Heart left ventricle (tissue), 16 donors: ENCODE results near the gene DENND6B. TPM values are rescaled to one million over a fixed set of nuclear protein-coding genes. Genes with fewer than 3 reads are reported as not detected.

Source experiments
- ATAC-seq, 4 donors: fragments of 200-7000 bp; cut with Tn5 transposase; one replicate each; pipeline ENCODE4 v1.9.1; 2020 to 2022; ENCODE audit warnings: moderate library complexity in 4 of 4, mild to moderate bottlenecking in 3 of 4, moderate number of reproducible peaks in 1 of 4
- DNase-seq, 5 donors: peaks; one replicate each; pipeline ENCODE4 v3.0.0-alpha.2; 2020
- H3K27ac ChIP-seq, 12 donors: fragments of 200-600 bp; sonication (generic) in 4 of 12; one replicate each; pipeline versions ENCODE4 v1.5.0 to v1.8.0; 2016 to 2022; ENCODE audit warnings: mild to moderate bottlenecking in 2 of 12
- H3K27me3 ChIP-seq, 9 donors: fragments of 200-600 bp; sonication (generic) in 2 of 9; one replicate each; pipeline versions ENCODE4 v1.5.1 to v1.8.0; 2016 to 2022; ENCODE audit warnings: mild to moderate bottlenecking in 3 of 9
- H3K36me3 ChIP-seq, 9 donors: fragments of 200-600 bp; sonication (generic) in 2 of 9; one replicate each; pipeline versions ENCODE4 v1.5.0 to v1.8.0; 2018 to 2022; ENCODE audit warnings: mild to moderate bottlenecking in 2 of 9
- H3K4me1 ChIP-seq, 12 donors: fragments of 200-600 bp; sonication (generic) in 4 of 12; one replicate each; pipeline versions ENCODE4 v1.5.0 to v1.8.0; 2016 to 2022; ENCODE audit warnings: mild to moderate bottlenecking in 3 of 12
- H3K4me3 ChIP-seq, 12 donors: fragments of 200-600 bp; sonication (generic) in 4 of 12; one replicate each; pipeline versions ENCODE4 v1.5.0 to v1.8.0; 2017 to 2022; ENCODE audit warnings: mild to moderate bottlenecking in 9 of 12, moderate library complexity in 4 of 12
- H3K9me3 ChIP-seq, 12 donors: fragments of 200-600 bp; sonication (generic) in 4 of 12; one replicate each; pipeline versions ENCODE4 v1.5.0 to v1.8.0; 2016 to 2022; ENCODE audit warnings: mild to moderate bottlenecking in 1 of 12
- POLR2A ChIP-seq, 2 donors: fragments of 450-650 bp; IDR thresholded peaks; one replicate each; pipeline ENCODE4 v1.6.1; 2017; ENCODE audit warnings: antibody characterized with exemption in 2 of 2, mild to moderate bottlenecking in 2 of 2, moderate library complexity in 2 of 2
- WGBS, 4 donors: extraction: QIAGEN DNeasy Blood & Tissue Kit in 2 of 4; methylation state at CpG; one replicate each; pipeline versions ENCODE4 v1.1.5 to v1.1.7; 2013 to 2018; 5-methylcytosine and 5-hydroxymethylcytosine counted together
- intact Hi-C, 10 donors: fragments of 100-400 bp; cut with DNase I; formaldehyde crosslinking; loops; one replicate each; pipeline versions ENCODE4 v1.11.1 to v1.14.2; 2022
- polyA plus RNA-seq, 2 donors: library from polyadenylated mRNA; stranded (reverse); fragments of 200-250 nt; gene quantifications; one replicate each; pipeline ENCODE4 v1.2.3, GENCODE V29; 2013
- total RNA-seq, 9 donors: library from RNA; depleted of rRNA in 2 of 9; stranded (reverse); fragments of >200 nt in 2 of 9; fragmentation: NEBNext Ultra II Directional in 3 of 9; extraction: Animal tissue kit (Norgen Biotek cat#: 25700) in 3 of 9; gene quantifications; one replicate each; pipeline versions ENCODE4 v1.1.0 to v1.2.4, GENCODE V29; 2016 to 2023
- TF ChIP-seq, protein P1 (sequence below), 12 donors: fragments of 200-600 bp; sonication (generic) in 4 of 12; IDR thresholded peaks; one replicate each; pipeline versions ENCODE4 v1.5.0 to v1.8.0; 2018 to 2022; ENCODE audit warnings: antibody characterized with exemption in 12 of 12, mild to moderate bottlenecking in 5 of 12
- donor health status: ischemic (EF 13 %, LVEDD 7.1; RV severe dilation, severe dysfunction).
- donor health status: healthy with polysubstance abuse.
- donor health status: DM: no; HTN: yes; CAD: no.
- donor health status: DM: no; HTN: no; CAD: no.
- donor health status: ischemic (EF 25% LVEDD 6.9; RV normal size, moderate dysfunction).
- donor health status: ischemic (EF 25% LVEDD 5.7; RV mildly dilated, moderate dysfunction).
- donor health status: healthy.
- donor health status: DM: yes; HTN: yes; CAD: no.
- donor health status: ischemic (EF 35%, LVEDD 5.7; RV mildly dilated, moderate dysfunction).
- donor health status: nonischemic (EF 11% LVEDD 7.7; RV severe dilation, severe dysfunction).
- donor health status: DM: yes; HTN: yes; CAD: no.
- donor health status: PGD.
- donor health status: ischemic (EF 29% LVEDD 5.4; RV normal size, mild dysfunction).
- donor health status: nonischemic (EF 23%, LVEDD 6.1; RV moderate dilation, normal function).

DENND6B gene
- total and polyA plus RNA-seq, 11 donors = 1.0 to 3.2 (median 1.5) TPM

DNA sequence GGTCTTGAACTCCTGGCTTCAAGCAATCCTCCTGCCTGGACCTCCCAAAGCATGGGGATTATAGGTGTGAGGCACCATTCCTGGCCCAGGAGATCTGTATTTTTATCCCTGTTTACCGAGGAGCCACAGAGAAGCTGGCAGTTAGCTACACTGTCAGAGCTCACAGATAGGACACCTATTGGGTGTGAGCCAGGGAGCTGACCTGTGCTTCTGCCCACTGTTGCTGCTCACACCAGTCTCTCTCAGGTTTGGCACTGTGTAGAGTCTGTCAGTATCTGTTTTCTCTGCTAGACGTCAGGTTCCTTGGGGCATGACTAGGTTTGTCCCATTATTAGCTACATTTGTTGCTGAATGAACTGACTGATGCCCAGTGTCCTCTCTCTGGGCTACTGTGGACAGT, 33.8 kb upstream of the DENND6B start:
- whole genome bisulfite sequencing, 4 donors = 52 to 65% (median 57%) methylated on average over 2 of the region's 2 CpGs
- DNase-seq (peak in 1 of 5 donors; percentile 45), ATAC-seq (peak; percentile 38 to 85 (median 80))
- Histone ChIP-seq H3K27me3 (no peaks in the 10 kb centered on the region), H3K4me1 (peaks cover 0 to 20% (median 4%) of the 10 kb centered on the region in 12 donors), H3K9me3 (peaks cover 0 to 10% (median 0%) of the 10 kb centered on the region in 12 donors), H3K36me3 (peaks cover 0 to 24% (median 6%) of the 10 kb centered on the region in 9 donors), H3K27ac (no peak overlapping the region), H3K4me3 (no peak overlapping the region)
- TF ChIP-seq, protein P1, sequence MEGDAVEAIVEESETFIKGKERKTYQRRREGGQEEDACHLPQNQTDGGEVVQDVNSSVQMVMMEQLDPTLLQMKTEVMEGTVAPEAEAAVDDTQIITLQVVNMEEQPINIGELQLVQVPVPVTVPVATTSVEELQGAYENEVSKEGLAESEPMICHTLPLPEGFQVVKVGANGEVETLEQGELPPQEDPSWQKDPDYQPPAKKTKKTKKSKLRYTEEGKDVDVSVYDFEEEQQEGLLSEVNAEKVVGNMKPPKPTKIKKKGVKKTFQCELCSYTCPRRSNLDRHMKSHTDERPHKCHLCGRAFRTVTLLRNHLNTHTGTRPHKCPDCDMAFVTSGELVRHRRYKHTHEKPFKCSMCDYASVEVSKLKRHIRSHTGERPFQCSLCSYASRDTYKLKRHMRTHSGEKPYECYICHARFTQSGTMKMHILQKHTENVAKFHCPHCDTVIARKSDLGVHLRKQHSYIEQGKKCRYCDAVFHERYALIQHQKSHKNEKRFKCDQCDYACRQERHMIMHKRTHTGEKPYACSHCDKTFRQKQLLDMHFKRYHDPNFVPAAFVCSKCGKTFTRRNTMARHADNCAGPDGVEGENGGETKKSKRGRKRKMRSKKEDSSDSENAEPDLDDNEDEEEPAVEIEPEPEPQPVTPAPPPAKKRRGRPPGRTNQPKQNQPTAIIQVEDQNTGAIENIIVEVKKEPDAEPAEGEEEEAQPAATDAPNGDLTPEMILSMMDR (IDR thresholded peaks at IDR 0.05) = no peak
- no peak for TF ChIP-seq POLR2A (IDR thresholded peaks at IDR 0.05)
- intact Hi-C loops = loop anchor here in 1 of 10 donors (10.0 kb wide), 1 partner anchor 254 kb away; no protein-coding TSS in a partner anchor

DNA sequence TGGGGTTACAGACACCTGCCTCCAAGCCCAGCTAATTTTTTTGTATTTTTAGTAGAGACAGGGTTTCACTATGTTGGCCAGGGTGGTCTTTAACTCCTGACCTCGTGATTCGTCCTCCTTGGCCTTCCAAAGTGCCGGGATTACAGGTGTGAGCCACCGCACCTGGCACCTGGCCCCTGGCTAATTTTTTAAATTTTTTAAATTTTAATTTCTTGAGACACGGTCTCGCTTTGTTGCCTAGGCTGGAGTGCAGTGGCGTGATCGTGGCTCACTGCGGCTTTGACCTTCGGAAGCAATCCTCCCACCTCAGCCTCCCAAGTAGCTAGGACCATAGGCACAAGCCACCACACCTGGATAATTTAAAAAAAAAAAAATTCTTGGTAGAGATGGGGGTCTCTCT, 30.9 kb upstream of the DENND6B start:
- intact Hi-C loops = no loop called here
- 91 to 98% (median 95%) methylated on average over 10 of the region's 10 CpGs for WGBS, 4 donors
- H3K4me3 ChIP-seq = no peak overlapping the region
- DNase-seq = no peak
- H3K27me3 ChIP-seq = no peaks in the 10 kb centered on the region
- H3K27ac ChIP-seq = no peak overlapping the region
- H3K36me3 ChIP-seq = peaks cover 0 to 31% (median 10%) of the 10 kb centered on the region in 9 donors
- H3K4me1 ChIP-seq = peaks cover 0 to 17% (median 3%) of the 10 kb centered on the region in 12 donors
- no peak for ATAC-seq
- H3K9me3 ChIP-seq = peaks cover 0 to 10% (median 0%) of the 10 kb centered on the region in 12 donors
- TF ChIP-seq POLR2A (IDR thresholded peaks at IDR 0.05) = no peak
- TF ChIP-seq, protein P1 (IDR thresholded peaks at IDR 0.05) = no peak

DNA sequence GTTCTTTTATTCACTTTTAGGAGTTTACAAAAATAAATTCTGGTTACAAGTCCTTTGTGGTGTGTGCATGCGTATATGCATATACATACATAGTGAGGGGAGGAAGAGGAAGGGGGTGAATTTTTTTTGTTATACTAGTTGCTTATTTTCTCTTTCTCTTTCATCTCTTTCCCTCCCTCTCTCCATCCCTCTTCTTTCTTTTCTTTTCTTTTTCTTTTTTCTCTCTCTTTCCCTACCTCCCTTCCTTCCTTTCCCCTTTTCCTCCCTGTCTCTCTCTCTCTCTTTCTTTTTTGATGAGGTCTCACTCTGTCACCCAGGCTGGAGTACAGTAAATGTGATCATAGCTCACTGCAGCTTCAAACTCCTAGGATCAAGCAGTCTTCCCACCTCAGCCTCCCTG, 30.4 kb upstream of the DENND6B start:
- TF ChIP-seq, protein P1 (IDR thresholded peaks at IDR 0.05) = no peak
- no peak for TF ChIP-seq POLR2A (IDR thresholded peaks at IDR 0.05)
- Histone ChIP-seq H3K36me3 (peaks cover 0 to 35% (median 13%) of the 10 kb centered on the region in 9 donors), H3K27me3 (no peaks in the 10 kb centered on the region), H3K4me1 (peaks cover 0 to 17% (median 3%) of the 10 kb centered on the region in 12 donors), H3K4me3 (no peak overlapping the region), H3K27ac (no peak overlapping the region), H3K9me3 (peaks cover 0 to 10% (median 0%) of the 10 kb centered on the region in 12 donors)
- intact Hi-C loops = no loop called here
- ATAC-seq (no peak), DNase-seq (no peak)
- WGBS, 4 donors = 87 to 94% (median 92%) methylated on average over 1 of the region's 1 CpG

DNA sequence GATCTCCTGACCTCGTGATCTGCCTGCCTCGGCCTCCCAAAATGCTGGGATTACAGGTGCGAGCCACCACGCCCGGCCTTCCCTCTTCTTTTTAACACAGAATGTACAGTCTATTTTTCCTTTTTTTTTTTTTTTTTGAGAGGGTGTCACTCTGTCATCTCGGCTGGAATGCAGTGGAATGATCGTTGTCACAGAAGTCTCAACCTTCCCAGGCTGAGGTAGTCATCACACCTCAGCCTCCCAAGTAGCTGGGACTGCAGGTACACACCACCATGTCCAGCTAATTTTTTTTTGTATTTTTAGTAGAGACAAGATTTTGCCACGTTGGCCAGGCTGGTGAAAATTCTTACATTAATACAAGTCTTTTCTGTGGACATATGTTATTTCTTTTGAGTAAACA, 29.4 kb upstream of the DENND6B start:
- 91 to 95% (median 94%) methylated on average over 8 of the region's 8 CpGs for WGBS, 4 donors
- DNase-seq (no peak), ATAC-seq (no peak)
- H3K4me1 ChIP-seq = peaks cover 0 to 10% (median 2%) of the 10 kb centered on the region in 12 donors
- H3K36me3 ChIP-seq = peaks cover 0 to 37% (median 16%) of the 10 kb centered on the region in 9 donors
- H3K4me3 ChIP-seq = no peak overlapping the region
- H3K27ac ChIP-seq = no peak overlapping the region
- intact Hi-C loops = no loop called here
- TF ChIP-seq, protein P1 (IDR thresholded peaks at IDR 0.05) = no peak
- TF ChIP-seq POLR2A (IDR thresholded peaks at IDR 0.05) = no peak
- H3K9me3 ChIP-seq = peaks cover 0 to 10% (median 0%) of the 10 kb centered on the region in 12 donors
- no peaks in the 10 kb centered on the region for H3K27me3 ChIP-seq
